ENCODE results near the gene WDCP. TPM values are rescaled to one million over a fixed set of nuclear protein-coding genes. Genes with fewer than 3 reads are reported as not detected.
"Not testable (repeated sequence)": the region's sequence is repeated elsewhere in the genome, so short reads cannot be mapped to it uniquely, and the experiment has no call there.

WDCP gene, protein sequence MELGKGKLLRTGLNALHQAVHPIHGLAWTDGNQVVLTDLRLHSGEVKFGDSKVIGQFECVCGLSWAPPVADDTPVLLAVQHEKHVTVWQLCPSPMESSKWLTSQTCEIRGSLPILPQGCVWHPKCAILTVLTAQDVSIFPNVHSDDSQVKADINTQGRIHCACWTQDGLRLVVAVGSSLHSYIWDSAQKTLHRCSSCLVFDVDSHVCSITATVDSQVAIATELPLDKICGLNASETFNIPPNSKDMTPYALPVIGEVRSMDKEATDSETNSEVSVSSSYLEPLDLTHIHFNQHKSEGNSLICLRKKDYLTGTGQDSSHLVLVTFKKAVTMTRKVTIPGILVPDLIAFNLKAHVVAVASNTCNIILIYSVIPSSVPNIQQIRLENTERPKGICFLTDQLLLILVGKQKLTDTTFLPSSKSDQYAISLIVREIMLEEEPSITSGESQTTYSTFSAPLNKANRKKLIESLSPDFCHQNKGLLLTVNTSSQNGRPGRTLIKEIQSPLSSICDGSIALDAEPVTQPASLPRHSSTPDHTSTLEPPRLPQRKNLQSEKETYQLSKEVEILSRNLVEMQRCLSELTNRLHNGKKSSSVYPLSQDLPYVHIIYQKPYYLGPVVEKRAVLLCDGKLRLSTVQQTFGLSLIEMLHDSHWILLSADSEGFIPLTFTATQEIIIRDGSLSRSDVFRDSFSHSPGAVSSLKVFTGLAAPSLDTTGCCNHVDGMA
- total RNA-seq (10 to 100 TPM; 14.7 to 16.1 TPM), polyA plus RNA-seq (ENCODE audit: insufficient read length in 2 of 2) (10 to 100 TPM in 1 of 2 donors, 1 to 10 TPM in 1; 9.5 to 10.8 TPM)
- long read RNA-seq, donor 1, result 0 reads
- long read RNA-seq, donor 2, result 0 reads
- long read RNA-seq, donor 3, result 0 reads
- long read RNA-seq, donor 4, partial matches to known transcripts, result 8 of 10 reads
- long read RNA-seq, donor 4, other reads (novel, unspliced or antisense), result 0 of 10 reads

DNA sequence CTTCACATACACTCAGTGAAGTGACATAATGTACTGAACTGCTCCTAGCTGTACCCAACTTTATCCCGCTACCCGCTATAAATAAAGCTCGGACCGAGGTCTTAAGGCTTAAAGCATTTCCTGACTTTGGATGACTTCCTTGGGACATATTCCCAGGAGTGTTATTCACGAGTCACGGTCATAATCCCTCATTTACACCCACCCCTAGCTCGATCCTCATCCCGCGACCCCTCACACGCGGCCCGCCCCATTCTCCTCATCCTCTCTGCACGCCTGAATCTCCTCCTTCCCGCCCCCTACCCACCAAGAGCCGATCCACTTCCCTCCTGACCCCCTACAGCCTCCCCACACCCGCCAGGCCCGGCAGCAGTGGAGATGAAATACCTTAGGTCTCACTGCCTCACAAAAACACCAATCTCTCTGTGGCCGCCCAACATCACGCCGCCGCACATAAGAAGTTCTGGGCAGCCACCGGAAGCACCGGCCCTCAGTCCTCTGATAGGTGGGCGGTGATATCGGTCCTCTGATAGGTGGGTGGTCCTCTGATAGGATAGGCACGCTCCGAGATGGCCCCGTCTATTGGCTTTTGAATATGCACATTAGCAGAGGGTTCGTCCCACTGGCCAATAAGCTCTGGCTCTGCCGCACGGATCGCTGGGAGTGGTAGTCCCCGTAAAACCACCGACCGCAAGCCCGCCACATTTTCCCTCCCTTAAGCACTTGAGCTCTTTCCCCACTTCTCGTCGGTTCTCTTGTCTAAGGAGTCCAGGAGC is at the start of gene WDCP:
Gene WDCP (minus strand): TSS at position 462 of the 773 bp plus-strand sequence. CDS start 7,897 bp downstream, outside the sequence.
- Histone ChIP-seq H3K27me3 (ENCODE audit: control insufficient read depth, insufficient read depth, low read length) (no peaks in the 10 kb centered on the region), H3K4me1 (ENCODE audit: control insufficient read depth, insufficient read depth, low read length) (peaks cover 15% of the 10 kb centered on the region), H3K36me3 (ENCODE audit: control insufficient read depth, insufficient read depth, low read length) (no peaks in the 10 kb centered on the region), H3K4me3 (ENCODE audit: low read depth, low read length) (peak within 1 kb of the TSS; percentile 89), H3K27ac (ENCODE audit: low read depth, low read length) (peak within 1 kb of the TSS; percentile 58), H3K9me3 (ENCODE audit: control insufficient read depth, insufficient read depth, low read length) (no peaks in the 10 kb centered on the region)
- 0% methylated on average over 38 of the region's 38 CpGs for WGBS (ENCODE audit: insufficient coverage)
- peak; percentile 84 to 99 (median 94) for DNase-seq (ENCODE audit: low read depth in 4 of 6, low spot score in 6 of 6)

DNA sequence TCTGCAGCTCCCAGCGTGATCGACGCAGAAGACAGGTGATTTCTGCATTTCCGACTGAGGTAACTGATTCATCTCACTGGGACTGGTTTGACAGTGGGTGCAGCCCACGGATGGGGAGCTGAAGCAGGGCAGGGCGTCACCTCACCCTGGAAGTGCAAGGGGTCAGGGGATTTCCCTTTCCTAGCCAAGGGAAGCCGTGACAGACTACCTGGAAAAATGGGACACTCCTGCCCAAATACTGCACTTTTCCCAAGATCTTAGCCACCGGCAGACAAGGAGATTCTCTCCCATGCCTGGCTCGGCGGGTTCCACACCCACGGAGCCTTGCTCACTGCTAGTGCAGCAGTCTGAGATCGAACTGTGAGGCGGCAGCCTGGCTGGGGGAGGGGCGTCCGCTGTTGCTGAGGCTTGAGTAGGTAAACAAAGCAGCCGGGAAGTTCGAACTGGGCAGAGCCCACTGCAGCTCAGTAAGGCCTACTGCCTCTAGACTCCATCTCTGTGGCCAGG is 48.0 kb upstream of the WDCP start:
- peaks cover 15% of the 10 kb centered on the region for H3K36me3 ChIP-seq (ENCODE audit: control insufficient read depth, insufficient read depth, low read length)
- WGBS (ENCODE audit: insufficient coverage), result 82% methylated on average over 17 of the region's 17 CpGs

DNA sequence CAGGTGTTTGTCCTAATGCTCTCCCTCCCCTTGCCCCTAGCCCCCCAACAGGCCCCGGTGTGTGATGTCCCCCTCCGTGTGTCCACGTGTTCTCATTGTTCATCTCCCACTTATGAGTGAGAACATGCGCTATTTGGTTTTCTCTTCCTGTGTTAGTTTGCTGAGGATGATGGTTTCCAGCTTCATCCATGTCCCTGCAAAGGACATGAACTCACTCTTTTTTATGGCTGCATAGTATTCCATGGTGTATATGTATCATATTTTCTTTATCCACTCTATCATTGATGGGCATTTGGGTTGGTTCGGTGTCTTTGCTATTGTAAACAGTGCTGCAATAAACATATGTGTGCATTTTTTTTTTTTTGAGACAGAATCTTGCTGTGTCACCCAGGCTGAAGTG is 46.1 kb upstream of the WDCP start:
- not testable (repeated sequence) for H3K4me1 ChIP-seq (ENCODE audit: control insufficient read depth, insufficient read depth, low read length); H3K4me3 ChIP-seq (ENCODE audit: low read depth, low read length); DNase-seq (ENCODE audit: low read depth in 4 of 6, low spot score in 6 of 6); H3K27ac ChIP-seq (ENCODE audit: low read depth, low read length); H3K27me3 ChIP-seq (ENCODE audit: control insufficient read depth, insufficient read depth, low read length); H3K9me3 ChIP-seq (ENCODE audit: control insufficient read depth, insufficient read depth, low read length)
- H3K36me3 ChIP-seq (ENCODE audit: control insufficient read depth, insufficient read depth, low read length), result peaks cover 17% of the 10 kb centered on the region
- no CpG with 5 or more reads among the region's 5 CpGs for WGBS (ENCODE audit: insufficient coverage)

More for the DNA sequence above, 48.0 kb upstream of the WDCP start:
- H3K9me3 ChIP-seq (ENCODE audit: control insufficient read depth, insufficient read depth, low read length); H3K27me3 ChIP-seq (ENCODE audit: control insufficient read depth, insufficient read depth, low read length); H3K4me3 ChIP-seq (ENCODE audit: low read depth, low read length); H3K27ac ChIP-seq (ENCODE audit: low read depth, low read length); DNase-seq (ENCODE audit: low read depth in 4 of 6, low spot score in 6 of 6); H3K4me1 ChIP-seq (ENCODE audit: control insufficient read depth, insufficient read depth, low read length): not testable (repeated sequence)

DNA sequence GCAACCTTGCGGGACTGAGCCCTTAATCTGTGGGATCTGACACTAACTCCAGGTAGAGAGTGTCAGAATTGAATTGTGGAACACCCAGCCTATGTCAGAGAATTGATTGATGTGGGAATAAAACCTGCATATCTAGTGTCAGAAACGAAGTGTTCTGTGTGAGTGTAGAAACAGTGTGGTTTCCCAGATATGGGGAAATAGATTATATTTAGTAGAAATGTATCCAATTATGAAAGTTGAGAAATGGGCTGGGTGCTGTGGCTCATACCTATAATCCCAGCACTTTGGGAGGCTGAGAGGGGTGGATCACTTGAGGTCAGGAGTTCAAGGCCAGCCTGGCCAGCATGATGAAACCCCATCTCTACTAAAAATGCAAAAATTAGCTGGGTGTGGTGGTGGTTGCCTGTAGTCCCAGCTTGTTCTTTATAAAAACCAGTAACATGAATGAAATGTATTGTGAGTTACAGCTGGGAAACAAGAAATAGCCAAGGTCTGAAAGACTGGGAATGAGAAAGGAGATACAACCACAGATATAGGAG is 41.7 kb upstream of the WDCP start:
- H3K36me3 ChIP-seq (ENCODE audit: control insufficient read depth, insufficient read depth, low read length), result peaks cover 13% of the 10 kb centered on the region
- no peaks in the 10 kb centered on the region for H3K27me3 ChIP-seq (ENCODE audit: control insufficient read depth, insufficient read depth, low read length)
- H3K4me1 ChIP-seq (ENCODE audit: control insufficient read depth, insufficient read depth, low read length), result peaks cover 10% of the 10 kb centered on the region
- DNase-seq (ENCODE audit: low read depth in 4 of 6, low spot score in 6 of 6), result no peak
- no peak overlapping the region for H3K27ac ChIP-seq (ENCODE audit: low read depth, low read length)
- no peaks in the 10 kb centered on the region for H3K9me3 ChIP-seq (ENCODE audit: control insufficient read depth, insufficient read depth, low read length)
- 100% methylated on average over 1 of the region's 2 CpGs for WGBS (ENCODE audit: insufficient coverage)
- H3K4me3 ChIP-seq (ENCODE audit: low read depth, low read length), result no peak overlapping the region

DNA sequence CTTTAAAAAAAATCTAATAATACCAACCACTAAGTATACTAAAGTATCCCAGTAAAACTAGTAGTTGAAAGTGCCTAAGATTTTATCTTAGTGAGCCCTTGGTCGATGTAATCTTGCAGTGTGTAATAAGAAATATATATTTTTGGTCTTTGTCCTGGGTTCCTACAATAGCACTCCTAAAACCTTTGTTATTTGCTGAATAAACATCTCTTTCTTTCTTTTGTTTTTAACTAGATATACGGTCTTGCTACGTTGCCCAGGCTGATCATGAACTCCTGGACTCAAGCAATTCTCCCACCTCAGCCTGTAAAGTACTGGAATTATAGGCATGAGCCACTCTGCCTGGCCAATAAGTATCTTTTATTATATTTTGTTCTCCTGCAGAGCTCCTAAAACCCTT is 39.8 kb upstream of the WDCP start:
- Histone ChIP-seq H3K27ac (ENCODE audit: low read depth, low read length) (no peak overlapping the region), H3K9me3 (ENCODE audit: control insufficient read depth, insufficient read depth, low read length) (no peaks in the 10 kb centered on the region), H3K36me3 (ENCODE audit: control insufficient read depth, insufficient read depth, low read length) (peaks cover 15% of the 10 kb centered on the region), H3K4me1 (ENCODE audit: control insufficient read depth, insufficient read depth, low read length) (peaks cover 20% of the 10 kb centered on the region), H3K27me3 (ENCODE audit: control insufficient read depth, insufficient read depth, low read length) (no peaks in the 10 kb centered on the region), H3K4me3 (ENCODE audit: low read depth, low read length) (no peak overlapping the region)
- WGBS (ENCODE audit: insufficient coverage), result no CpG with 5 or more reads among the region's 3 CpGs
- DNase-seq (ENCODE audit: low read depth in 4 of 6, low spot score in 6 of 6), result no peak

DNA sequence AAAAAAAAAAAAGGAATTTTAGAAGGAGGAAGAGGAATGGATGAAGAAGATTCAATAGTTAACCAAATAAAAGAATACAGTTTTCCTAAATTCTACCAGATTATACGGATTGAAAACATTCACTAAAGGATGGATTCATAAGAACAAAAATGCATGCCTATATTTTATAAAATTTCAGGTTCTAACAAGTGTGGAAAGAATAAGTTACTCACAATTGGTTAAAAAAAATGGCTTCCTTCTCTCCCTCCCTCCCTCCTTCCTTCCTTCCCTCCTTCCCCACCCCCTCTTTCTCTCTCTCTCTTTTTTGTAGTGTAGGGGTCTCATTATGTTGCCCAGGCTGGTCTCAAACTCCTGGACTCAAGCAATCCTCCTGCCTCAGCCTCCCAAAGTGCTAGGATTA is 39.0 kb upstream of the WDCP start:
- peaks cover 19% of the 10 kb centered on the region for H3K36me3 ChIP-seq (ENCODE audit: control insufficient read depth, insufficient read depth, low read length)
- DNase-seq (ENCODE audit: low read depth in 4 of 6, low spot score in 6 of 6), result no peak
- WGBS (ENCODE audit: insufficient coverage), result no CpG with 5 or more reads among the region's 1 CpG
- H3K27me3 ChIP-seq (ENCODE audit: control insufficient read depth, insufficient read depth, low read length), result no peaks in the 10 kb centered on the region
- no peaks in the 10 kb centered on the region for H3K9me3 ChIP-seq (ENCODE audit: control insufficient read depth, insufficient read depth, low read length)
- H3K27ac ChIP-seq (ENCODE audit: low read depth, low read length), result no peak overlapping the region
- H3K4me3 ChIP-seq (ENCODE audit: low read depth, low read length), result no peak overlapping the region
- H3K4me1 ChIP-seq (ENCODE audit: control insufficient read depth, insufficient read depth, low read length), result peaks cover 20% of the 10 kb centered on the region

DNA sequence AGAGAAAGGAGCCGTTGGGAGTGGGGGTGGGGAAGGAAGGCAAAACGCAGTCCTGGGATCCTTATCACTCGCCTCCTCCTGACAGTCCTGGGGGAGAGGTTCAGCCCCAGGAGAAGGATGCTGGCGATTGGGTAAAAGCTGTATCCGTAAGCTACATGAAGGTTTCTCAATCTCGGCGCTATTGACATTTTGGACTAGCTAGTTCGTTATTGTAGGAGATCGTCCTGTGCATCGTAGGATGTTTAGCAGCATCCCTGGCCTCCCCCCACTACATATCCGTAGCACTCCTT is 38.0 kb upstream of the WDCP start:
- Histone ChIP-seq H3K27ac (ENCODE audit: low read depth, low read length) (peak overlapping the region; percentile 93), H3K36me3 (ENCODE audit: control insufficient read depth, insufficient read depth, low read length) (peaks cover 20% of the 10 kb centered on the region), H3K9me3 (ENCODE audit: control insufficient read depth, insufficient read depth, low read length) (no peaks in the 10 kb centered on the region), H3K4me3 (ENCODE audit: low read depth, low read length) (peak overlapping the region; percentile 81), H3K27me3 (ENCODE audit: control insufficient read depth, insufficient read depth, low read length) (no peaks in the 10 kb centered on the region), H3K4me1 (ENCODE audit: control insufficient read depth, insufficient read depth, low read length) (peaks cover 20% of the 10 kb centered on the region)
- DNase-seq (ENCODE audit: low read depth in 4 of 6, low spot score in 6 of 6), result no peak
- WGBS (ENCODE audit: insufficient coverage), result 29% methylated on average over 7 of the region's 11 CpGs

DNA sequence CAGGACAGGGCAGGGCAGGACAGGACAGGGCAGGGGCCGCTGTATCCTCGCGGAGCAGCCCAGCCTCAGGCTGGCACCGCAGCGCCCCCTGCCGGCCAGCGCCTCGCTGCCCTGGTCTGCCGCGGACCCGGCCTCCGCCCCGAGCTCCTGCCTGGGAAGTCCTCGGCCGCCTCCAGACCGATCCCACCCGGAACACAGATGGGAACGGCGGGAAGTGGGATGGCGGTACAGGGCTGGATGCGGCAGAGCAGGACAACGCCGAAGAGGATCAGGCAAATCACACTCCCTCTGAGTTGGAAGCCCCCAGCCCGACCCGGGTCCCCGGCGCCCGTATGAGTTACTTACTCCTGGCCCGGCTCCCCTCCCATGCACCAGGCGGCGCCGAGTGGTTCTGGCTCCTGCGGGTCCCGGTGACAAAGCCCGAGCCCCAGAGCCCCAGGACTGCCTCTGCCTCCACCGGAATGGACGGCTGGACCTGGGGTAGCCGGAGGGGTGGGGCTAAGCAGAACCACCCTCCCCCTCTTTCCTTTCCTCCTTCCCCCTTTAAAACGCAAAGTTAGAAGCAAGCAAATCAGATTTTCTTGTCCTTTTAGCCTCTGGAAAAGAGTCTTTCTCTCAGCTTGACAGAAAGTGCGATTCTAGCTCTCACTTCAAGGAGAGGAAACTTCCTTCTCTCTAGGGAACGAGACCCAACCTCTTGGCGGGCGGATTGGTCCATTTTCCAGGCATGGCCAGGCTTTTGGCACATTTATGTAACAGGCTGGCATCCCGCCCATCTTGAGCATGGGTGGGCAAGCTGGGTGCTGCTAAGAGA is 37.4 kb upstream of the WDCP start, which contains the start of gene TP53I3:
Gene TP53I3 (minus strand): TSS at position 449 of the 814 bp plus-strand sequence. CDS start 508 bp downstream, outside the sequence.
- Histone ChIP-seq H3K27ac (ENCODE audit: low read depth, low read length) (peak within 1 kb of the TSS; percentile 93), H3K4me1 (ENCODE audit: control insufficient read depth, insufficient read depth, low read length) (peaks cover 20% of the 10 kb centered on the region), H3K36me3 (ENCODE audit: control insufficient read depth, insufficient read depth, low read length) (peaks cover 23% of the 10 kb centered on the region), H3K9me3 (ENCODE audit: control insufficient read depth, insufficient read depth, low read length) (no peaks in the 10 kb centered on the region), H3K4me3 (ENCODE audit: low read depth, low read length) (peak within 1 kb of the TSS; percentile 81), H3K27me3 (ENCODE audit: control insufficient read depth, insufficient read depth, low read length) (no peaks in the 10 kb centered on the region)
- DNase-seq (ENCODE audit: low read depth in 4 of 6, low spot score in 6 of 6), result peak; percentile 48 to 94 (median 75)
- WGBS (ENCODE audit: insufficient coverage), result 1% methylated on average over 42 of the region's 44 CpGs

All from spinal cord (tissue), 10 donors.